Mammary epithelial cell (primary cell): ENCODE measurements around the gene SASH3.
A peak's percentile ranks its signal among the peaks of the same experiment; 100 is the strongest.

ENCODE experiments used
- EZH2 ChIP-seq: IDR thresholded peaks from 2 replicates; pipeline ENCODE4 v1.6.1; 2012; ENCODE audit warnings: low read length, inconsistent platforms, borderline replicate concordance
- TF ChIP-seq, protein P1 (sequence below), 2 donors: IDR thresholded peaks in 1 of 2; conservative IDR thresholded peaks in 1 of 2; 2 replicates each; pipeline ENCODE4 v1.5.1; 2011 to 2012; ENCODE audit warnings: inconsistent platforms in 2 of 2, low read length in 2 of 2, mild to moderate bottlenecking in 2 of 2, control low read depth in 1 of 2, low read depth in 1 of 2; ENCODE audit not compliant: insufficient read depth in 1 of 2; ENCODE audit errors: extremely low read depth in 1 of 2

DNA sequence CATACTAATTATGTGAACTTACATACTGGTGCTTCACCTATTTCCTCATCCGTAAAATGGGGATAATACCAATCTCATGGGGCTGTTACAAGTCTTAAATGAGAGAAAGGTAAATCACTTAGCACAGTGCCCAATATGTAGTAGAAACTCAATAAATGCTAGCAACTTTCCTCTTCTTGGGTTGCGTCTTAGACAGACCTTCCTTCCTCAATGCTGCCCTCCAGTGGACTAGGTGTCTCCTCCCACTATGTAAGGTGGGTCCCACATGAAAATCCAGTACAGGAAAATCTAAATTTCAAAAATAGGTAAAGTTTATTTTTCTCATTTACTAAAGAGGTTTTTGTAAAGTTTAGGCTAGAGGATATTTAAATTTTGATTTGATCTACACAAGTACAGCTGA is 43.4 kb downstream of the SASH3 start:
- TF ChIP-seq, protein P1, sequence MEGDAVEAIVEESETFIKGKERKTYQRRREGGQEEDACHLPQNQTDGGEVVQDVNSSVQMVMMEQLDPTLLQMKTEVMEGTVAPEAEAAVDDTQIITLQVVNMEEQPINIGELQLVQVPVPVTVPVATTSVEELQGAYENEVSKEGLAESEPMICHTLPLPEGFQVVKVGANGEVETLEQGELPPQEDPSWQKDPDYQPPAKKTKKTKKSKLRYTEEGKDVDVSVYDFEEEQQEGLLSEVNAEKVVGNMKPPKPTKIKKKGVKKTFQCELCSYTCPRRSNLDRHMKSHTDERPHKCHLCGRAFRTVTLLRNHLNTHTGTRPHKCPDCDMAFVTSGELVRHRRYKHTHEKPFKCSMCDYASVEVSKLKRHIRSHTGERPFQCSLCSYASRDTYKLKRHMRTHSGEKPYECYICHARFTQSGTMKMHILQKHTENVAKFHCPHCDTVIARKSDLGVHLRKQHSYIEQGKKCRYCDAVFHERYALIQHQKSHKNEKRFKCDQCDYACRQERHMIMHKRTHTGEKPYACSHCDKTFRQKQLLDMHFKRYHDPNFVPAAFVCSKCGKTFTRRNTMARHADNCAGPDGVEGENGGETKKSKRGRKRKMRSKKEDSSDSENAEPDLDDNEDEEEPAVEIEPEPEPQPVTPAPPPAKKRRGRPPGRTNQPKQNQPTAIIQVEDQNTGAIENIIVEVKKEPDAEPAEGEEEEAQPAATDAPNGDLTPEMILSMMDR (conservative IDR thresholded peaks at IDR 0.05 in 1 of 2, IDR thresholded peaks at IDR 0.05 in 1 of 2; ENCODE audit: extremely low read depth in 1 of 2, insufficient read depth in 1 of 2, low read depth in 1 of 2, low read length in 2 of 2) = peak; percentile 49 to 53
- TF ChIP-seq EZH2 = no peak
